Measurements from ENCODE around the gene GADD45A. TPM values are rescaled to one million over a fixed set of nuclear protein-coding genes. Genes with fewer than 3 reads are reported as not detected.

Gene GADD45A
- total RNA-seq, 6 experiments from 2014 or later = 80.3 to 93.2 (median 83.8) TPM

DNA sequence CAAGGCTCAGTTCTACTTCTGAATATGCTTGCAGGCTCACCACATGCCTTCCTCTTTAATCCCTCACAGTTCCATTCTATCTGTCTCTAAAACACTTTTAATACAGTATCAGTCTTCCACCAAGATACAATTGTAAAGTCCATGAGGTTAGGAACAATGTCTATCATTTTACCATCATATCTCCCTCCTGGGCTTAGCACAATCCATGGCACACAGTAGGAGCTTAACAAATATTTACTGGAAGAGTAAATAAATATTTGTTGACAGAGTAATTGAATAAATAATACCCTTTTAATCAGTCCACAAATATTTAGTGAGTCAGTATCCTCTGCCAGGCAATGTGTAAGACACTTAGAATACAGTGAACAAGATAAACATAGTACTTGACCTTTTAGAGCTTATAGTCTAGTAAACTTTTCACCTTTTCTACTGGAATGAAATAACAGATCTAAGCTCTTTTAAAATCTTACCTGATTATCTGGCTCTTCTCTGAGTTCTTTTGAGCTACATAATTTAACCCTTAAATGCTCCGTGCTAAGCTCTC is 12.7 kb upstream of the GADD45A start:
- TF ChIP-seq, protein P1, sequence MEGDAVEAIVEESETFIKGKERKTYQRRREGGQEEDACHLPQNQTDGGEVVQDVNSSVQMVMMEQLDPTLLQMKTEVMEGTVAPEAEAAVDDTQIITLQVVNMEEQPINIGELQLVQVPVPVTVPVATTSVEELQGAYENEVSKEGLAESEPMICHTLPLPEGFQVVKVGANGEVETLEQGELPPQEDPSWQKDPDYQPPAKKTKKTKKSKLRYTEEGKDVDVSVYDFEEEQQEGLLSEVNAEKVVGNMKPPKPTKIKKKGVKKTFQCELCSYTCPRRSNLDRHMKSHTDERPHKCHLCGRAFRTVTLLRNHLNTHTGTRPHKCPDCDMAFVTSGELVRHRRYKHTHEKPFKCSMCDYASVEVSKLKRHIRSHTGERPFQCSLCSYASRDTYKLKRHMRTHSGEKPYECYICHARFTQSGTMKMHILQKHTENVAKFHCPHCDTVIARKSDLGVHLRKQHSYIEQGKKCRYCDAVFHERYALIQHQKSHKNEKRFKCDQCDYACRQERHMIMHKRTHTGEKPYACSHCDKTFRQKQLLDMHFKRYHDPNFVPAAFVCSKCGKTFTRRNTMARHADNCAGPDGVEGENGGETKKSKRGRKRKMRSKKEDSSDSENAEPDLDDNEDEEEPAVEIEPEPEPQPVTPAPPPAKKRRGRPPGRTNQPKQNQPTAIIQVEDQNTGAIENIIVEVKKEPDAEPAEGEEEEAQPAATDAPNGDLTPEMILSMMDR (IDR thresholded peaks at IDR 0.05) = no peak
- Mint-ChIP-seq H3K9me3 (no peaks in the 10 kb centered on the region), H3K27ac (no peak overlapping the region)

DNA sequence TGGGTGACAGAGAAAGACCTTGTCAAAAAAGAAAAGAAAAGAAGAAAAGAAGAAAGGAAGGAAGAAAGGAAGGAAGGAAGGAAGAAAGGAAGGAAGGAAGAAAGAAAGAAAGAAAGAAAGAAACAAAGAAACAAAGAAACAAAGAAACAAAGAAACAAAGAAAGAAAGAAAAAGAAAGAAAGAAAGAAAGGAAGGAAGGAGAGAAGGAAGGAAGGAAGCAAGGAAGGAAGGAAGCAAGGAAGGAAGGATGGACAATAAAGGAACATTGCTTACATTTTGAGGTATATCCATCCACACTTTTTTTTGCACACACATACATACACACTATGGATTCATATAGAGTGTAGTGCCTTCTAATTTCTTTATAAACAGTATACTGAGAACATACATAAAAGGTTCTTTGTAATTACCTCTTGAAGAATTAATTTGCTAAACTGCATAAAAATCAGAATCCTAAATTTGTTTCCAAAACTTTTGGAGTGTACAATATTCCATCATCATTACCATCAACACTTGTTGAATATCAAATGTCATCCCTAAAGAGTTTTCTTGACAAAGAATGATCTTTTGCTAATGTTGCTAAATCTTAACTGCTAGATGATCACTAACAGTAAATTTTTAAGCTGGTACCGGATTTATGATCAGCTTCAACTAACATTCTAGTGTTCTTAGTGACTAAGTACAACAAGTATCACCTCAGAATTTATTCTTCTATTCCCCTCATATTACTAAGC is 11.4 kb upstream of the GADD45A start:
- H3K4me3 Mint-ChIP-seq = no peak overlapping the region
- peaks cover 26% of the 10 kb centered on the region for H3K4me1 Mint-ChIP-seq (ENCODE audit: low read depth)
- no peak overlapping the region for H3K27ac Mint-ChIP-seq
- peaks cover 2% of the 10 kb centered on the region; the same call in 1 of the 2 replicates for H3K27me3 Mint-ChIP-seq (ENCODE audit: insufficient read depth)
- no peaks in the 10 kb centered on the region for H3K9me3 Mint-ChIP-seq
- H3K36me3 Mint-ChIP-seq (ENCODE audit: low read depth) = no peaks in the 10 kb centered on the region
- TF ChIP-seq, protein P1 (IDR thresholded peaks at IDR 0.05) = no peak
- no peak for DNase-seq

More for the DNA sequence above, 12.7 kb upstream of the GADD45A start:
- peaks cover 21% of the 10 kb centered on the region for H3K4me1 Mint-ChIP-seq (ENCODE audit: low read depth)
- no peak for DNase-seq
- no peaks in the 10 kb centered on the region for H3K36me3 Mint-ChIP-seq (ENCODE audit: low read depth)
- peaks cover 3% of the 10 kb centered on the region for H3K27me3 Mint-ChIP-seq (ENCODE audit: insufficient read depth)
- no peak overlapping the region for H3K4me3 Mint-ChIP-seq

DNA sequence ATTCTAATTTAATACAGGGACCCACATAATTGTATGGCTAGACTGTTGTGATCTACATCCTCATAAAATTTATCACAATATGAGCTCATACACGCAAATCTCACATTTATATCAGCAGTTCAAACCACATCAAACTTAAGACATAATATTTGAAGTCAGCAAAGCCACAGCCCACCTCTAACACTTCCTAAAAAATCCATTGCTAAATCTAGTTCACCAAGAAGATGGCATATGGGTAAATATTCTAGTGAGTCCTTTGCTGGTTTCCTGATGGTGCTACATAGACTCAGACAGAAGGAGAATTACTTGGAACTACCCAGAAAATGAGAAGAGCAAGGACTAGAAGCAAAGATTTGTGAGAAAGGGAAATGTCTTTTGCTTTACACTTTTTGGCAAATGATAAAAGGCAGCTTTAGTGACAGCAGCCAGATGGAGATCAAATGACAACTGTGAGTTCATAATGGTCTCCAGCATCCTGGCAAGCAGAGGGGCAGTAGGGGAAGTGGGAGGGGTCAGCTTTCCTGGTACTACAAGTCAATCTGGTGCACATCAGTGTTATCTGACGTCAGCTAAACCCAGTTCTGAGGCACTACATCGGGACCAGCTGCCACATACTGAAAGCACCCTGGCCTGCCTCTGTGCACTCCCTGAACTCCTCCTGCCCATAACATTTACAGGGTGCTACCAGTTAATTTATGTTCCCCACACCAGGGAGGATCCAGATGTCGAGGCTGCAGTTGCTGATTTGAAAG is 10.6 kb upstream of the GADD45A start:
- Mint-ChIP-seq H3K4me1 (ENCODE audit: low read depth) (peaks cover 31% of the 10 kb centered on the region), H3K36me3 (ENCODE audit: low read depth) (no peaks in the 10 kb centered on the region), H3K4me3 (no peak overlapping the region), H3K27me3 (ENCODE audit: insufficient read depth) (peaks cover 2% of the 10 kb centered on the region; the same call in 1 of the 2 replicates), H3K27ac (no peak overlapping the region), H3K9me3 (no peaks in the 10 kb centered on the region)
- no peak for DNase-seq
- TF ChIP-seq, protein P1 (IDR thresholded peaks at IDR 0.05) = no peak

DNA sequence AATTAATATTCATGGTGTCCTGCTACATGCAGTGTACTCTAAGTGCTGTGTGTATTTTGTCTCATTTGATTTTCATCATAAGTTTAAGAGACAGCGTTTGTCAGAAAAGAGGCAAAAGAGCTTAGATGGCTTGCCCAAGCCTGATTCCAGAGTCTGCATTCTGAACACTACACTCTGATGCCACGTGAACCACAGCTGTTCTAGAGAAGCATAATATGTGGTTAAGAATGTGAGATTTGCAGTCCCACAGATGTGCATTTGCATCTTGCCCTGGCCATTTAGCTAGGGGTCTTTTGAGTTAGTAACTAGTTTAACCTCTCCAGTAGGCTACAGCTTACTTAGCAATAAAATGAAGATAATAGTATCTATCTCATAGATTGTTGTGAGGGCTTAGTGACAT is 9.2 kb upstream of the GADD45A start:
- H3K27me3 Mint-ChIP-seq (ENCODE audit: insufficient read depth) = peaks cover 2% of the 10 kb centered on the region; the same call in 1 of the 2 replicates
- H3K36me3 Mint-ChIP-seq (ENCODE audit: low read depth) = peaks cover 6% of the 10 kb centered on the region; the same call in 1 of the 2 replicates
- TF ChIP-seq, protein P1 (IDR thresholded peaks at IDR 0.05) = no peak
- no peak for DNase-seq
- H3K27ac Mint-ChIP-seq = no peak overlapping the region
- peaks cover 45% of the 10 kb centered on the region for H3K4me1 Mint-ChIP-seq (ENCODE audit: low read depth)
- no peak overlapping the region for H3K4me3 Mint-ChIP-seq
- H3K9me3 Mint-ChIP-seq = no peaks in the 10 kb centered on the region

DNA sequence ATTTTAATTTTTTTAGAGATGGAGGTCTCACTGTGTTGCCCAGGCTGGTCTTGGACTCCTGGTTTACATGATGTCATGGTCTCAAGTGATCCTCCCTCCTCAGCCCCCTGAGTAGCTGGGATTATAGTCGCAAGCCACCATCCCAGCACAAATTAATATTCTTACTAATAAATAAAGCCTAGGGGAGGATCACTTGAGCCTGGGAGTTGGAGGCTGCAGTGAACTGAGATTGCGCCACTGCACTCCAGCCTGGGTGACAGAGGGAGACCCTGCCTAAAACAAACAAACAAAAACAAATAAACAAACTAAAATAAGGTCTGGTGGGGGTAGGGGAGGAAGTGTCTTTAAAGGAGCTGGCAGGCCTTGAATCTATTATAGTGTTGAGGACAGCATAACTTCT is 8.7 kb upstream of the GADD45A start:
- no peak for DNase-seq
- peaks cover 46% of the 10 kb centered on the region for H3K4me1 Mint-ChIP-seq (ENCODE audit: low read depth)
- H3K9me3 Mint-ChIP-seq = no peaks in the 10 kb centered on the region
- peaks cover 6% of the 10 kb centered on the region; the same call in 1 of the 2 replicates for H3K36me3 Mint-ChIP-seq (ENCODE audit: low read depth)
- H3K4me3 Mint-ChIP-seq = no peak overlapping the region
- H3K27ac Mint-ChIP-seq = no peak overlapping the region
- TF ChIP-seq, protein P1 (IDR thresholded peaks at IDR 0.05) = no peak
- peaks cover 2% of the 10 kb centered on the region; the same call in 1 of the 2 replicates for H3K27me3 Mint-ChIP-seq (ENCODE audit: insufficient read depth)
